ENCODE data around the gene DSCAML1. TPM values are rescaled to one million over a fixed set of nuclear protein-coding genes. Genes with fewer than 3 reads are reported as not detected.

DSCAML1 gene
- total RNA-seq, 1 experiment from 2014 or later: not detected

DNA sequence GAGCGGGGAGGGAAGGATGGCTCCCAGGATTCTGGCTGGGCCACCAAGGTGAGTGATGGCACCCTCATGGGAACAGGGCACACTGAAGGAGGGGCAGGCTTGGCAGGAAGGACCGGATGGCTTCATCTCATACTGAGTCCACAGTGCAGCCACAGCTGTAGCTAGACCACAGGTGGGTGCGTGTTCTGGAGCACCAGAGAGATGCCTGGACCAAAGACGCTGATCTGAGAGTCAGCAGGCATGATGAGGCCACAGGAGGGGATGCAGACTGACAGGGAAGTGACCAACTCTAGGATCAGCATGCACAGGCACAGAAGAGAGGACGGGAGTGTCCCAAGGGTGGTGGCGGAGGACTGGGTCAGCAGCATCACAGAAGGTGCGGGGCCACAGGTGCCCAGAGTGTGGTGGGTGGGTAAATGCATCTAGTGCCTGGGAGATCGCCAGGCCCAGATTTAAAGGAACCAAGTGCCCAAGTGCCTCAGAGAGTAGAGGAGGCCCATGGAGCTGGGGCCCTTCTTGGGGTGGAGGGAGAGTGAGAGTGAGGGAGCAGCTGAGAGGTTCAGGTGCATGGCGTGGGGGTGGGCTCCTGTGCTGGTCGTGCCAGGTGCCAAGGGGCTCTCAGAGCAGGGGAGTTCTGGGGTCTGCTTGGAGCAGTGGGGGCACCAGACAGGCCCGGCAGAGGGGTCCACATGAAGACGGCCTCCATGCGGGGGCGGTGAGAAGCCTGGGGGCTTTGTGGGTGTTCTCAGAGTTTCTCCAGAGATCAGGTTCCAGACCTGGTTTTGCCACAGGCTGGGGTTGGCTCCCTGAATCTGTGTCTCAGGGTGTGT is 355.7 kb downstream of the DSCAML1 start:
- in situ Hi-C loops (cut with HindIII; ENCODE audit: low sequenced_read_pairs): no loop called here
- no peak for DNase-seq (ENCODE audit: low spot score)

DNA sequence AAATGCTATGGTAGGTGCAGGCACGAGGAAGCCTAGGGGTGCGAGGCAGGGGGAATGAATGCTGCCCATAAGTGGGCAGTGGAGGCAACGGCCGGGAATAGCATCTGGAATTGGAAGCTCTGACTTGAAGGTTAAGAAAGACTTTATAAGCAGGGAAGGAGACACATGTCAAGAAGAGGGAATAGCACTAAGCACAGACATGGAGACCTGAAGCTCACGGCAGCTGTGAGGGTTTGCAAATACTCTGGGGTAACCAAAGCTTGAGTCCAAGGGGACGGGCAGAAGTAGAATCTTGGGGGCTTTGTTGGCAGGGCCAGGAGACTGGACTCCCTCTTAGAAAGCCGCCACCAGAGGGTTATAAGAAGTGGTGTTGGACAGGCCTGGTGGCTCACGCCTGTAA is 356.8 kb downstream of the DSCAML1 start:
- no peak for DNase-seq (ENCODE audit: low spot score)
- in situ Hi-C loops (cut with HindIII; ENCODE audit: low sequenced_read_pairs): no loop called here

DNA sequence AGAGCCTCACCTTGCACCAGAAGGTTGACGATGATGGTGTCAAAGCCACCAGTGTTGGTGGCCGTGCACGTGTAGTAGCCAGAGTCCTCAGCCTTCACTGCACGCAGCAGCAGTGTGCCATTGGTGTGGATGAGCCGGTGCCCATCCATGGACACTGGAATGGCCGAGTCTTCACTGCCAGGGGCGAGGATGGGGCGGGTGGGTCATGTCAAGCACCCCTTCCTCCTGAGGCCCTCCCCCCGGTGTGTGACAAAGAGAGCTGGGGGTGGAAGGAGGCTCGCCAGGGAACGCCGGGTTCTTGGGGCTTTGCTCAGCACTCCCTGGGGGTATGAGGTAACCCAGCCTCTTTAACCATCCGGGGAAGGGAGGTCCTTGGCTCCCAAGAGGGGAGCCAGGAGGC is 357.8 kb downstream of the DSCAML1 start:
- no peak for DNase-seq (ENCODE audit: low spot score)
- in situ Hi-C loops (cut with HindIII; ENCODE audit: low sequenced_read_pairs): no loop called here

DNA sequence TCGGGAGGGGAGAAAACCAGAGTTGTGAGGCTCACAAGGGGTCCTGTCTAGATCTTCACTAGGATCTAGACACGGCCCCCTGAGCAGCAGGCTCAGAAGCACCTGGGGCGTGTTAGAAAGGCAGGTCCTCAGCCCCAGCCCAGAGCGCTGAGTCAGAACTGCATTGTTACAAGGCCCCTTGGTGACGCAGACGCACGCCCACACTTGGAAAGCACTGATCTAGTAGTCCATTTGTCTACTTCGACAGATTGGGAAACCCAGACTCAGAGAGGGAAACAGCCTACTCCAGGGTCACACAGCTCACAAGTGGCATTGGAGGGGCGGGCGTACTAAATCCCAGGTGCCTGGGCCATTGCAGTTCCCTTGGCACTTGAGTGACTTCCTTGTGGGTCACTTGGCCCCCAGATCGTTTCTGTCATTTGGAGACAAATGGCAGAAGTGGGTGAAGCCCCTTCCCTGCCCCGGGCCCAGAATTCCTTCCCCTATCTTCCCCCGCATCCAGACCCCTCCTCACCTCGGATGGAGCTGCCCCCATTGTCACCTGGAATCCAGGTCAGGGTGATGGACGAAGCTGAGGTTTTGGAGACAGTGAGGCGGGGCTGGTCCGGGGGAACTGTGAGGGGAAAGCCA is 358.5 kb downstream of the DSCAML1 start:
- in situ Hi-C loops (cut with HindIII; ENCODE audit: low sequenced_read_pairs): no loop called here
- DNase-seq (ENCODE audit: low spot score): no peak

DNA sequence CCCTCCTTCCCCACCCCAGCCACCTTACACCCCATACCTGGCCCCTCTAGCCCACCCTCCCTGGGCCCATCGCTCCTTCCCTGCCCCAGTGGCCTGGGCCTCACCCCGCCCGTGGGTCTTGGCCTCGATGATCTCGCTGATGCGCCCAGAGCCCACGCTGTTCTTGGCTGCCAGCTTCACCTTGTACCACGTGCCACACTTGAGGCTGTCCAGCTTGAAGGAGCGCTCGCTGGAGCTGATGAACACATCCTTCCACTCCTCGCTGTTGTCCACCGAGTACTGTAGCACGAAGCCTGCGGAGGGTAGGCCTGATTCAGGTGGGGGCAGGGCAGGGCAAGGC is 359.3 kb downstream of the DSCAML1 start:
- in situ Hi-C loops (cut with HindIII; ENCODE audit: low sequenced_read_pairs): no loop called here

DNA sequence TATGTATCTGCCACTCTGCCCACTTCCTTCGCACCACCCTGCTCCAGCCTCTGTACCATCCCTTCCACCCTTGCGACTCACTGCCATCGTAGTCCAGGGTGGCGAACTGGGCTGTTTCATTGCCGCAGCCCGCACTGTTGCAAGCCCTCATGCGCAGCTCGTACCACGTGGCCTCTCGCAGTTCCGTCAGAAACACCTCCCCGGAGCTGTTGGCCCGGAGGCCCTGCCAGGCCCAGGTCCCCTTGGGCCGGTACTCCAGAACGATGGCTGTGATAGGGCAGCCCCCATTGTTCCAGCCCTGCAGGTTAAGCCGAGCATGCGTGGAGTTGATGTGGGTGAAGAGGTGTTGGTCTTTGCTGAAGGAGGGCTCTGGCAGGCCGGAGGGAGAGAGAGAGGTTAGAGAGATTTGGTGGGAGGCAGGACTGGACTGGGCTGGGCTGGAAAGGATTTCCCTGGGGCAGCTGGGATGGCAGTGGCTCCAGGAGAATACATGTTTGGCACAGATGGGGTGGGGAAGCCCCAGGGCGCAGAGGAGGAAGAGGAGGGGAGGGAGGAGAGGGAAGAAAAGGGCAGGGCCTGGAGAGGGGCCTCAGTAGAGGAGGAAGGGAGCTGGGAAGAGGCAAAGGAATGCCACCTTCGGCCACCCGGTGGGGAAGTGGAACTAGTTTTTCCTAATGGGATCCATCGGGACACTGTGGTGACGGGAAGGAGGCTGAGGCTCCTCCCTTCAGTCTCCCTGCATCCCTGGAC is 359.8 kb downstream of the DSCAML1 start:
- DNase-seq (ENCODE audit: low spot score): no peak
- in situ Hi-C loops (cut with HindIII; ENCODE audit: low sequenced_read_pairs): no loop called here

More for the DNA sequence above, 359.3 kb downstream of the DSCAML1 start:
- DNase-seq (ENCODE audit: low spot score): no peak

DNA sequence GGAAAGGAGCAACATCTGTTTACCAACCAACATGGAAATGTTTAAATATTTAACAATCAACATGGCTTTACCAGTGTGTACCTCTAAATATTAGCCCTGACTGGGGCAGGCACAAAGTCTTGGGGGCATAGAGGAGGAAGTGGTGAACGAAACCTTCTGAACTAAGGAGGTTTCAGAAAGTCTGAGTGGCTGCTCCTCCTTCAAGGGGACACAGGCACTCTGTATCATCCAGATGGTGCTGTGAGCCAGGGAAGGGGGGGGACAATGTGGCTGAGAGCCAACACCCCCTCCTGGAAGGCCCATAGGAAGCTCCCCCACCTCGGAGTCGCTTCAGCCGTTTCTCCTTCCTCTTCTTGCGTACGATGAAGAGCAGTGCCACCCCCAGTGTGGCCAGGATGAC is 361.7 kb downstream of the DSCAML1 start:
- DNase-seq (ENCODE audit: low spot score): no peak
- in situ Hi-C loops (cut with HindIII; ENCODE audit: low sequenced_read_pairs): no loop called here

DNA sequence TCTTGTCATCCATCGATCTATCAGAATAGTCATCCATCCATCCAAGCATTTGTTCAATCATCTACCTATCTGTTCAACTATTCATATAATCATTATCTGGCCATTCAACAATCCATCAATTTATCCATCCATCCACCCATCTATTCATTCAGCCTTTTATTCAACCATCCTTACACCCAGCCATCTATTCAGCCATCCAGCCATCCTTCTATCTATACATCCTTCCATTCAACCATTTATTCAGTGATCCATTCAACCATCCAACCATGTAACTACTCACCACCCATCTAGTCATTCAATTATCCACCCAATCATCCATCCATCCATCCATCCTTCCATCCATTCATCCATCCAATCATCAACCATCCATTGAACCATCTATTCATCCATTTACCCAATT is 362.5 kb downstream of the DSCAML1 start:
- in situ Hi-C loops (cut with HindIII; ENCODE audit: low sequenced_read_pairs): no loop called here
- DNase-seq (ENCODE audit: low spot score): no peak

DNA sequence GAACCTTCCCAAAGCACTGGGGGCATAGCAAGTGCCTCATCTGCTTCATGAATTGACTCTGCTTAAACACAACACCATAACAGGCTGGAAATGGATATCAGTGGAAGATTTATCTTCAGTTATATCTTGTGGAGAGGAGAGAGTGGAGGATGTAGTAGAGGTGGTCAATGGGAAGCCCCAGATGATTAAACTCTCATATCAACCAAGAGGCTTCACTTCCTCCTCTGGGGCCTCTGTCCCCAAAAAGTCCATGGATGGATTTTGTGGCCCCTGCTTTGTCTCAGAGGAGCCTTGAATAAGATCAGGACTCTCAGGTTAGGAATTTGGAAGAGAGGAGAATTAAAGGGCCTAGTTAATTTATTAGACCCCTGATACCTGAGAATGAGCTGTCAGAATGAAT is 363.3 kb downstream of the DSCAML1 start:
- no peak for DNase-seq (ENCODE audit: low spot score)
- in situ Hi-C loops (cut with HindIII; ENCODE audit: low sequenced_read_pairs): no loop called here

DNA sequence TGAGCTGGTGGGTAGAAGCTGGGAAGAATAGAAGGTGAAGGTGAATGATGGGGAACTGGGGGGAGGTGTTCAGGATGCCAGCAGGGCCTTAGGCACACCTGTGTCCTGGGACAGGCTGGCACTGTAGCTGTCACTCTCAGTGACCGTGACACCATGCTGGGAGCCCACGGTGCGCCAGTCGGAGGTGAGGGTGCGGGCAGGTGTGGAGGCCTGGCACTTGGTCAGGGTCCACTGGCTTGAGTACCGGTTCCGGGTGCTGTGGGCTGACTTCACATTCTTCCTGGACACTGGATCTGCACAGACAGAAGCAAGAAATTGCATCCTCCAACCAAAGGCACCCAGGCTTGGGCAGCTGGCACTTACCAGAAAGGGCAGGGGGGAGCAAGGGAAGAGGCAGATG is 365.6 kb downstream of the DSCAML1 start:
- in situ Hi-C loops (cut with HindIII; ENCODE audit: low sequenced_read_pairs): no loop called here
- no peak for DNase-seq (ENCODE audit: low spot score)

DNA sequence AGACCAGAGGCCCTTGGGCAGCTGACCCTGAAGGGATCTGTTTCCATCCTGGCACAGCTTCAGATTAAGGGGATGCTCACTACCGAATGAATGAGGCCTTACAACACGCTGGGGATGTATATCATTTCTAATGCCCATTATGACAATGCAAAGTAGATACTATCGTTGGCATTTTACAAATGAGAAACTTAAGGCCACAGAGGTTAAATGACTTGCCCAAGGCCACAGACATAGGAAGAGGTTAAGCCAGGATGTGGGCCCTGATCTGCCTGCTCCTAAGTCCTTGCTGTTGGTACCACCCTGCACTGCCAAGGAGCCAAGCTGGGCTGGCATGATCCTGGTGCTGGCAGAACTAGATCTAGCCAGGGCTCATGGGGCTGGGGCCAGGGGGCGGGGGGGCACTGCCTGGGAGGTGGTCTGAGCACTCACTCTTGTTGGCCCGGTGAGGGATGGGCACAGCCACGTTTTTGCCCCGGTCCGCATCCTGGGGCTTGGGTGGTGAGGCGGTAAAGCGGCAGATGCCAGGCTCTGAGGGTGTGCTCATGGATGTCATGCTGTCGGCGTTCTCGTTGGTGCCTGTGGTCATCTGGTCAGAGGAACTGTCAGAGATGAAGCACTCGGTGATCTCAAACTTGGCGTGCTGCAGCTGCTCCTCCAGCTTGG is 366.6 kb downstream of the DSCAML1 start:
- peak; percentile 28 for DNase-seq (ENCODE audit: low spot score)
- in situ Hi-C loops (cut with HindIII; ENCODE audit: low sequenced_read_pairs): no loop called here

DNA sequence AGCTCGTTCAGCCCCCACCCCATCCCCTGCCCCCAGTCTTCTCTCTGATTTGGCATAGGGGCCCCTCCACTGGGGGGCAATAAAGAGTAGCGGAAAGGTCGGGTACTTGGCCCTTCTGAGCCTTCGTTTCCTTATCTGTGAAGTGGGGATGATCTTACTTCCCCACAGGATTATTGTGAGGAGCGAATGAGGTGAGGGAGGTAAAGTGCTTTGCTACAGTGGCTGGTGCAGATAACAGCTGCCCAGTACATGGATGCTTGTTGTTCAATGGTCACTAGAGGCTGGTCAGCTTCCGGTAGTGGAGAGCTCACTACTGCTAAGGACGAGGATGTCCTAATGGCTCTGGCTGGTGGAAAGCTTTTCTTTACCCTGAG is 368.2 kb downstream of the DSCAML1 start:
- in situ Hi-C loops (cut with HindIII; ENCODE audit: low sequenced_read_pairs): no loop called here
- no peak for DNase-seq (ENCODE audit: low spot score)

DNA sequence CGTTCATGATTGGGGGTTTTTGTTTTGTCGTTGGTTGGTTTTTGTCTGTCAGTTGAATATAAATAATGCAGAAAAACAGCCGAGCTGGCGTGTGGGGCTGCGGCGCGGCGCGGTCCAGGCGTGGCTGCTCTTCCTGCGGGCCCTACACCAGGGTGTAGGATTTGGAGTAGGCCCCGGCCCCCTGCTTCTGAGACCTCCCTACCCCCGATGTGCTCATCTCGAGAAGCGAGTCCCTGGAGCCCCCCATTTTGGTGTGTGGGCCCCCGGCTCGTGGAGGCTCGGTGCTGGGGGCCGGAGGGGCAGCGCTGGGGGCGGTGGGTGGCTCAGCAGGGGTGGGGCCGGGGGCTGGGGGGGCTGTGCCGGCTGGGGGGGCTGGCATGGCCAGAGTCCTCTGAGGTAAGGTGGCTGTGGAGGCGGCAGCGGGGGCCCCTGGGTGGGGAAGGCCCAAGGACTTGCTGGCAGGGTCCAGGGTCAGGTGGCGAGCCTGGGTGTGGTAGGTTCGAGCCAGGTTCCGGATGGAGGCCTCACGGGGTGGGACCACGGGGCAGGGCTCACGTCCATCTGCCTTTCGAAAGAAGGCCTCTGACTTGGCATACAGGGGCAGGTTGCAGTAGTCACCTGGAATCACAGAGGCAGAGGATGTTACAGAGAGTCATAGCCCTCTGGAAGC is 368.7 kb downstream of the DSCAML1 start:
- in situ Hi-C loops (cut with HindIII; ENCODE audit: low sequenced_read_pairs): no loop called here
- DNase-seq (ENCODE audit: low spot score): no peak

DNA sequence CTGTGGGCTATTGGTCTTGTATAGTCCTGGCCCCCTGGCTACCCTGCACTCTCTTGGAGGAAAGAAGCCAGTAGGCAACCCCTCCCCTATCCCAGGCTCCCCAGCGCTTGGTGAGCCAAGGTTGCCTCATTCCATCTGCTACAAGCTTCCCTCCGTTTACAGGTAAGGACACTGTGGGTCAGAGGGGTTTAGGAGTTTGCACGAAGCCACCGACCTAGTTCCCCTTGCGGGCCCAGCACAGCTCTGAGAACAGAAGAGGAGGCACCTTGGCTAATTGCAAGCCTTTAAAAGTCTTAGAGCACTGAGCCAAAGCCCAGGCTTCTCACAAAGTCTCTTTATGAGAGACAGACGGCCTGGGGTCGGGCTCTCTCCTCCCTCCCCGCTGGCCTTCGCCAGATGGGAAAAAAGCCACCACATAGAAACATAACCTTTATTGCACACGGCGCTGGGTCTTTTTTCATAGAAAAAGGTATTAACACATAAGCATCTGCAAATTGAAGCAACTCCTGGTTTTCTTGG is 369.6 kb downstream of the DSCAML1 start:
- in situ Hi-C loops (cut with HindIII; ENCODE audit: low sequenced_read_pairs): no loop called here
- DNase-seq (ENCODE audit: low spot score): no peak

DNA sequence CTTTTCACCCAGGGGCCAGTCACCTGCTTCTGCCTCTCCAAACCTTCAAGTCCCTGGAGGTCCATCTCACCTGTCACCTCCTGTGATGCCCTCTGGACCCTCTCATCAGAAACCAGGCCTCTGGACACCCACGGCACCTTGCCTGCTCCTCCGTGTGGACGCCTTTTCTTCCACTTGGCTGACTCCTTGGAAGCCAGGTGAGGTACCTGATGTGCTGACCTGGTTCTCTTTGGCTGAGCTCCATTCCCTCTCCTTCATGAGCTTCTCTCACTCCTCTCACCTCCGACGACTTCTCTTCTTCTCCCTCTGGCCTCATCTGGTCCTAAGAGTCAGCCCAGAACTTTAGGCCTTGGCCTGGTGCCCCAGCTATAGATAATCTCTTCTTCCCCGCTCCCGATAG is 370.1 kb downstream of the DSCAML1 start:
- DNase-seq (ENCODE audit: low spot score): peak; percentile 27
- in situ Hi-C loops (cut with HindIII; ENCODE audit: low sequenced_read_pairs): no loop called here

DNA sequence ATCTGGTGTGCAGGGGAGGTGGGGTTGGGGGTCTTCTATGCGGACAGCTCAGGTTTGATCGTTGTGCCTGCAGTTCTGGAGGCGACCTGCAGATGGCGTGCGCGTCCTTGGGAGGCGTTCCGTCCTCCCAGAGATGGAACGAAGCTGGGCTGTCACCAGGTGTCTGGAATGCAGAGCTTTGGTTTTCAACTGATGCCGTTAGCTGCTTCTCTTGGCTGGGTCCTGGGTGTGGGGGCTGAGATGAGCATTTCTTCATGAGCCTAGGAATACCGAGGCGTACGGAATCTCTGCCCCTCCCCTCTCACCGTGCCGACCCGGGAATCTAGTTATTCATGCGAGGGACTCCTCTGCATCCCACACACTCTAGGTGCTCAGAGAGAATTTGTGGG is 370.7 kb downstream of the DSCAML1 start:
- in situ Hi-C loops (cut with HindIII; ENCODE audit: low sequenced_read_pairs): no loop called here
- peak; percentile 85 for DNase-seq (ENCODE audit: low spot score)

DNA sequence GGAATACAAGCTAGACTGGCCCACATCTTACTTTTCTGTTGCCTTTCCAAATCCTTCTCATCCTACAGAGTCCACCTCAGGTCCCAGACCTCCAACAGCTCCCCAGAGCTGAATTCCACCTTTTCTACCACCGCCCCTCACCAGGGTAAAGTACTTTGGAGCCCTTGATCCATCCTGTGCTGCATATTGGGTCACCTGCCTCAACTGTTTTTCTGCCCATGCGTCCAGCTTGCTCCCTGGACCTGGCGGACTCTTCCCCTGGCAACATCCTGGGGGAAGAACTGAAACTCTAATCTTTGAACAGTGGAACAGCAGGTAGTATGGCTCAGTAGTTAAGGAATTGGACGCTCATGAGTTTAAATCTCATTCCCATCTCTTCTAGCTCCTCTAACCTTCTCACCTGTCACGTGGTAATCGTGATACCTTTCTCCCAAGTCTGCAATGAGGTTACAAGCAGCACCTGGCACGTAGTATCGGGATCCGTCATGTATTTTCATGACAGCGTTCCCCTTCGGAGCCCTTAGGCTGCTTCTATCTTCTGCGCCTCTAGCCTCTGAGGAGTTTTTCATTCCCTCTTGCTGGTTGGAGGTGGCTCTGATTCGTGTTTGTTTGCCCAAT is 371.2 kb downstream of the DSCAML1 start:
- in situ Hi-C loops (cut with HindIII; ENCODE audit: low sequenced_read_pairs): no loop called here
- no peak for DNase-seq (ENCODE audit: low spot score)

DNA sequence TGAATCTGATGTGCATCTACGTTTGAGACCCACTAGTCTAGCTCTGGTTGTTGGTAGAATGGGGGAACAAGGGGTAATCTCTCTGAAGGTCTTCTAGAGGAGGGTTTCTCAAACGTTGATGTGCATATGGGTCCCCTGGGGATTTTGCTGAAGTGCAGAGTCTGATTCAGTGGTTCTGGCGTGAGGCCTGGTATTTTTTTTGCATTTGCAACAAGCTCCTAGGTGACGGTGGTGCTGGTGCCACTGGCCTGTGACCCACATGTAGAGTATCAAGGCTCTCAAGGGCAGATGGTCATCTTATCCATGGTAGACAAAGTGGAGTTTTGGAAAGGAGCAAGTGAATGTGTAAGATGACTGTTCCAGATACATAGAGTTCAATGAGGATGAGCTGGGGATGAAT is 372.2 kb downstream of the DSCAML1 start:
- in situ Hi-C loops (cut with HindIII; ENCODE audit: low sequenced_read_pairs): no loop called here

DNA sequence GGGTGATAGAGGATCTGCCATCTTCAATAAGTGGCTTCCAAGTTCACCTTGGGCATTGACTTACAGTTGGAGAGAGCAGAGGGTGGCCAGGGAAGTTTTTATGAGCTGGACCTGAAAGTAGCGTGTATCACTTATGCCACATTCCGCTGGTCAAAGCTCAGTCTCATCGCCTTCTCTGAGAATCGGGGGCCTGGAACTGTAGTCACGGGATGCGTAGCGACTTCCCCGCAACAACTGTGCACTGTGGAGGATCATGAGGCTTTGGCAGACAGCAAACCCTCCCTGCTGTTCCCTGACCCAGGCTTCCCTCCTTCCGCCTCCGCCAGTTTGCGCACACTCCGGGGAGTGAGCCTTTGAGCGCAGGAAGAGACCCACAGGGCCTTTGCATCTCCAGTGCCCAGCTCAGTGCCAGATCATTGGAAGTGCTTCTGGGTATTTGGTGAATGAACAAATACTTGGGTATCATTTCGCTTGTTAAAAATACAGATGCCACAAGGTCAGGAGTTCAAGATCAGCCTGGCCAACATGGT is 373.9 kb downstream of the DSCAML1 start:
- in situ Hi-C loops (cut with HindIII; ENCODE audit: low sequenced_read_pairs): no loop called here
- no peak for DNase-seq (ENCODE audit: low spot score)

More for the DNA sequence above, 372.2 kb downstream of the DSCAML1 start:
- no peak for DNase-seq (ENCODE audit: low spot score)
